ENCODE results near the gene CD47. TPM values are rescaled to one million over a fixed set of nuclear protein-coding genes. Genes with fewer than 3 reads are reported as not detected.

The CD47 gene
- 100 to 1,000 TPM; 225 to 356 TPM for total RNA-seq
- 100 to 1,000 TPM; 142 to 201 (median 172) TPM for polyA plus RNA-seq (ENCODE audit: insufficient read length in 6 of 6)
- long read RNA-seq, donor 1, full-length matches to known transcripts = 48 of 99 reads
- long read RNA-seq, donor 1, partial matches to known transcripts = 43 of 99 reads
- long read RNA-seq, donor 1, other reads (novel, unspliced or antisense) = 8 of 99 reads
- long read RNA-seq, donor 2, full-length matches to known transcripts = 23 of 36 reads
- long read RNA-seq, donor 2, partial matches to known transcripts = 13 of 36 reads
- long read RNA-seq, donor 2, other reads (novel, unspliced or antisense) = 0 of 36 reads
- long read RNA-seq, donor 3, full-length matches to known transcripts = 28 of 33 reads
- long read RNA-seq, donor 3, partial matches to known transcripts = 5 of 33 reads
- long read RNA-seq, donor 3, other reads (novel, unspliced or antisense) = 0 of 33 reads
- long read RNA-seq, donor 4, full-length matches to known transcripts = 112 of 184 reads
- long read RNA-seq, donor 4, partial matches to known transcripts = 6 of 184 reads
- long read RNA-seq, donor 4, other reads (novel, unspliced or antisense) = 66 of 184 reads
- long read RNA-seq, donor 5, full-length matches to known transcripts = 26 of 60 reads
- long read RNA-seq, donor 5, partial matches to known transcripts = 24 of 60 reads
- long read RNA-seq, donor 5, other reads (novel, unspliced or antisense) = 10 of 60 reads
- long read RNA-seq, donor 6, full-length matches to known transcripts = 34 of 53 reads
- long read RNA-seq, donor 6, partial matches to known transcripts = 12 of 53 reads
- long read RNA-seq, donor 6, other reads (novel, unspliced or antisense) = 7 of 53 reads
- long read RNA-seq, donor 7, full-length matches to known transcripts = 26 of 32 reads
- long read RNA-seq, donor 7, partial matches to known transcripts = 0 of 32 reads
- long read RNA-seq, donor 7, other reads (novel, unspliced or antisense) = 6 of 32 reads
- long read RNA-seq, donor 8, full-length matches to known transcripts = 30 of 65 reads
- long read RNA-seq, donor 8, partial matches to known transcripts = 26 of 65 reads
- long read RNA-seq, donor 8, other reads (novel, unspliced or antisense) = 9 of 65 reads
- long read RNA-seq, donor 9 = 0 reads
- long read RNA-seq, donor 10, full-length matches to known transcripts = 129 of 186 reads
- long read RNA-seq, donor 10, partial matches to known transcripts = 3 of 186 reads
- long read RNA-seq, donor 10, other reads (novel, unspliced or antisense) = 54 of 186 reads
- long read RNA-seq, donor 11, full-length matches to known transcripts = 21 of 28 reads
- long read RNA-seq, donor 11, partial matches to known transcripts = 7 of 28 reads
- long read RNA-seq, donor 11, other reads (novel, unspliced or antisense) = 0 of 28 reads
- long read RNA-seq, donor 12, full-length matches to known transcripts = 32 of 38 reads
- long read RNA-seq, donor 12, partial matches to known transcripts = 0 of 38 reads
- long read RNA-seq, donor 12, other reads (novel, unspliced or antisense) = 6 of 38 reads

DNA sequence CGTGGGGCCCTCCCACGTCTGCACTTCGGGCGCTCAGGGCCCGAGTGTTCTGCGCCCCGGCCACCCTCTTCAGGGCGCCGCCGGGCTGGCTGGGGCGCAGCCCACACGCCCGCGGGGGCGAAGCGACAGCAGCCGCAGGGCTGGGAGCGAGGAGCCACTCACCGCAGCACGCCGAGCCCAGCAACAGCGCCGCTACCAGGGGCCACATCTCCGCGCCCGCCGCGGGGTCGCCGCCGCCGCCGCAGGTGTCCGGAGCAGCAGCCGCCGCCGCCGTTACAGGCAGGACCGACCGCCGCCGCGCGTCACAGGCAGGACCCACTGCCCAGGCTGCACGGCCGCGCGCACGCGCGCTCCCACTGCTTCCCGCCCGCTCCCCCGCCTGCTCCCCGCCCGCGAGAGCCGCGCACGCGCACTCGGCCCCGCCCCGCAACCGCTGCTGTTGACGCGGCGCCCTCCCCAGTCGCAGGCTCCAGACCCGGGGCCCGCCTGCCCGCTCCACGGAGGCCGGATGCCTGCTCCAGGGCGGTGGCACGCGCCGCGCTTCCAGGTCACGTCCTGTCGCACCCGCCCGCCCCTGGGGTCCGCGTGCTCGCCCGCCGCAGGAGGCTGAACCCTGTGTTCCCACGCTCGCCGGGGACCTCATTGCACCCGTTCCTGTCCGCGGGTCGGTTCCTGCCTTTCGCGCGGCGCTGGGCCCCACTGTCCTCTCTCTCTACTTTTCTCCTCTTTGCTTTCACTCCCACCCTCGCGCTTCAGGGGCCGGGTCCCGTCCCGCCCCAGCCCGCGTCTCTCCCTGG, at the start of gene CD47:
CD47 (minus strand) TSS at position 331 of the 797 bp plus-strand sequence; CDS start at position 208, 123 bp downstream.
- Histone ChIP-seq H3K27me3 (no peaks in the 10 kb centered on the region), H3K9me3 (no peaks in the 10 kb centered on the region), H3K4me3 (peak within 1 kb of the TSS; percentile 78 to 95), H3K27ac (peak within 1 kb of the TSS; percentile 94 to 98), H3K36me3 (no peaks in the 10 kb centered on the region), H3K4me1 (peaks cover 0 to 46% of the 10 kb centered on the region in 2 donors)
- TF ChIP-seq, protein P1, sequence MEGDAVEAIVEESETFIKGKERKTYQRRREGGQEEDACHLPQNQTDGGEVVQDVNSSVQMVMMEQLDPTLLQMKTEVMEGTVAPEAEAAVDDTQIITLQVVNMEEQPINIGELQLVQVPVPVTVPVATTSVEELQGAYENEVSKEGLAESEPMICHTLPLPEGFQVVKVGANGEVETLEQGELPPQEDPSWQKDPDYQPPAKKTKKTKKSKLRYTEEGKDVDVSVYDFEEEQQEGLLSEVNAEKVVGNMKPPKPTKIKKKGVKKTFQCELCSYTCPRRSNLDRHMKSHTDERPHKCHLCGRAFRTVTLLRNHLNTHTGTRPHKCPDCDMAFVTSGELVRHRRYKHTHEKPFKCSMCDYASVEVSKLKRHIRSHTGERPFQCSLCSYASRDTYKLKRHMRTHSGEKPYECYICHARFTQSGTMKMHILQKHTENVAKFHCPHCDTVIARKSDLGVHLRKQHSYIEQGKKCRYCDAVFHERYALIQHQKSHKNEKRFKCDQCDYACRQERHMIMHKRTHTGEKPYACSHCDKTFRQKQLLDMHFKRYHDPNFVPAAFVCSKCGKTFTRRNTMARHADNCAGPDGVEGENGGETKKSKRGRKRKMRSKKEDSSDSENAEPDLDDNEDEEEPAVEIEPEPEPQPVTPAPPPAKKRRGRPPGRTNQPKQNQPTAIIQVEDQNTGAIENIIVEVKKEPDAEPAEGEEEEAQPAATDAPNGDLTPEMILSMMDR (IDR thresholded peaks at IDR 0.05) = no peak
- intact Hi-C loops (cut with DNase I) = no loop called here
- ATAC-seq (peak; percentile 93), DNase-seq (peak; percentile 92 to 100 (median 96))

DNA sequence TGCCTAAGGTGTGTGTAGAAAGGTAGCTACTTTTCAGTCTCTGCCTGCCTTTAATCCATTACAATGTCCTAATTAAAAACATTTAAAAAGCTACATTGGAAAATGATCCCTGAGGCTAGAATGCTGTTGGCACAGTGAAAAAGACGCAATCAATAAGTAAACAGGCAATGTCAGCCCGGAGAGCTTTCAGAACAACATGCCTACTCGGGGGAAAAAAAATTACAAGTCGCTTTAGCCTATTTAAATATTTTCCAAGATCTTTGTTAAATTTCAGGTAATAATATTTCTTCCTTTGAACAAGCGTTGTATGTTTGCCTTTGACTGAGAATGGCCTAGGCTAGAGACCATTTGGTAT, 46.6 kb upstream of the CD47 start:
- H3K27me3 ChIP-seq = no peaks in the 10 kb centered on the region
- H3K27ac ChIP-seq = peak overlapping the region; percentile 65 to 80
- DNase-seq (no peak), ATAC-seq (no peak)
- H3K9me3 ChIP-seq = no peaks in the 10 kb centered on the region
- no peak overlapping the region for H3K4me3 ChIP-seq
- H3K4me1 ChIP-seq = peaks cover 6 to 17% of the 10 kb centered on the region in 2 donors
- TF ChIP-seq, protein P1 (IDR thresholded peaks at IDR 0.05) = no peak
- intact Hi-C loops (cut with DNase I) = no loop called here
- no peaks in the 10 kb centered on the region for H3K36me3 ChIP-seq

DNA sequence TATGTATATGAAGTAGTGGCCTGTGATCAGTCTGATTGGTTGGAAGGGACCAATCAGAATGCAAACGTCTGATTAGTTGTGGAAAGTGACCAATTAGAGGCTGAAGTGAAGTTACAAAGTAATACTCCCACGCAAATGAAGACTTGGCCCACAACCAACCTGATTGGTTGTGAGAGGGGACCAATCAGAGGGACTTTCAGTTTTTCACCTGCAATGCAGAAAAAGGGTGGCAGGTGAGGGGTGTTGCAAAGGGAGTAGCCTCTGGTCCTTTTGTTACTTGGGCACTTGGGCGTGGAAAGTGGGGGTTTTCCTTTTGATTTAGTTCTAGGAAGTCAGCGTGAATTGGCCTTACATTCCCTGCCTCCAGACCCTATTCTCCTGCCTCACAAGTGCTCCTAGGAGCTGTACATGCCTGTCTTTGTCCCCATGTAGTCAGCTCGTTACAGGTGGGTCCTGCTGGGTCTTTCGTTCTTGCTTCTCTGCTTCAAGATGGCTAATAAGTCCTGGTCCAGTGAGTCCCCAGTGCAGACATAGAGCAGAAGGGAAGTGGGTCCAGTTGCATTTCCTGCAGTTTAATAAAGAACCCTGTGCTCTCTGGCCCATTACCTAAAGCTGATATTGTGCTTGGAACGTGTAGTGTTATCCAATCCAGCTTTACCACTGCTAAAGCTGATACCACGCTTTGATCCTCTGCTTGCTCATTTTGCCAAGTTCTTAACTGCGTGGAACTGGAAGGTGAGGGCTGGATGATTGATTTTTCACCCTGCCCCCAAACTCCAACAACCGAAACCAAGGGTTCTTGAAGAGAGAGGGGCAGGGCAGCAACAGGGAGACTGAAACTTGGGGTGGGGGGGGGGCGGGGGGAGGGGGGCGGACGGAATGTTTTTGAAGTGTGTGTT, 46.0 kb upstream of the CD47 start:
- DNase-seq (peak in 2 of 4 donors; percentile 48 to 60), ATAC-seq (peak; percentile 72)
- Histone ChIP-seq H3K4me3 (no peak overlapping the region), H3K27me3 (no peaks in the 10 kb centered on the region), H3K9me3 (no peaks in the 10 kb centered on the region), H3K36me3 (no peaks in the 10 kb centered on the region), H3K4me1 (peaks cover 11 to 22% of the 10 kb centered on the region in 2 donors), H3K27ac (peak overlapping the region; percentile 76 to 80)
- intact Hi-C loops (cut with DNase I) = no loop called here
- TF ChIP-seq, protein P1 (IDR thresholded peaks at IDR 0.05) = no peak

DNA sequence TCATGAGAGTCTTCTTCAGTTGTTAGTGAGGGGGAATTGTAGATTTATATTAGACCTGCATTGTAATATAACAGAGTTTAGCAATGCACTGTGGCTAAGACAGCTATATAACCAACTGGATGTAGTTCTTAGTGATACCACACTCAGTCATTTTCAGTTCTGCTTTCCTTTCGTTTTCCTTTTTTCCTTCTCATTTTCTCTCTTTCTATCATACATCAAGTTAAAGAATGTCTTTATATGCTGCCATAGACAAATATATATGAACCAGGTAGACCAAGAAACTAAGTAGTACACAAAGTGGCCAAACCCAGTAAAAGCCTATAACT, 43.7 kb upstream of the CD47 start:
- no peak overlapping the region for H3K4me3 ChIP-seq
- no peaks in the 10 kb centered on the region for H3K27me3 ChIP-seq
- peak; percentile 1 for ATAC-seq
- intact Hi-C loops (cut with DNase I) = no loop called here
- TF ChIP-seq, protein P1 (IDR thresholded peaks at IDR 0.05) = no peak
- no peak for DNase-seq
- H3K36me3 ChIP-seq = no peaks in the 10 kb centered on the region
- H3K27ac ChIP-seq = peak overlapping the region; percentile 73 to 80
- no peaks in the 10 kb centered on the region for H3K9me3 ChIP-seq
- H3K4me1 ChIP-seq = peaks cover 11 to 42% of the 10 kb centered on the region in 2 donors

Data from left lung (tissue), 14 donors.